Urinary bladder (tissue), 4 donors: ENCODE data around the gene CTNNA2. TPM values are rescaled to one million over a fixed set of nuclear protein-coding genes. Genes with fewer than 3 reads are reported as not detected.

Experiments used
- DNase-seq: peaks from one replicate; pipeline ENCODE4 v3.0.0-alpha.2; 2015; ENCODE audit errors: extremely low spot score
- H3K27ac ChIP-seq: one replicate; pipeline ENCODE4 v1.5.1; 2013; ENCODE audit warnings: low read depth, mild to moderate bottlenecking, moderate library complexity
- H3K36me3 ChIP-seq: one replicate; pipeline ENCODE4 v1.6.1; 2013; ENCODE audit warnings: mild to moderate bottlenecking, moderate library complexity; ENCODE audit not compliant: insufficient read depth
- H3K4me1 ChIP-seq: one replicate; pipeline ENCODE4 v1.6.1; 2013; ENCODE audit warnings: mild to moderate bottlenecking, moderate library complexity; ENCODE audit not compliant: insufficient read depth
- H3K4me3 ChIP-seq: one replicate; pipeline ENCODE4 v1.5.1; 2013; ENCODE audit warnings: low read depth, low read length
- WGBS: extraction: QIAGEN DNeasy Blood & Tissue Kit; methylation state at CpG from one replicate; pipeline ENCODE4 v1.1.7; 2013; 5-methylcytosine and 5-hydroxymethylcytosine counted together
- polyA plus RNA-seq: library from polyadenylated mRNA; stranded (reverse); fragments of 200-250 nt; gene quantifications from one replicate; pipeline ENCODE4 v1.2.3, GENCODE V29; 2013
- total RNA-seq: library from RNA; depleted of rRNA; stranded (reverse); fragments of >200 nt; gene quantifications from one replicate; pipeline ENCODE4 v1.2.3, GENCODE V29; 2014
- donor health status: healthy with polysubstance abuse.
- donor health status: healthy.

The CTNNA2 gene
- total and polyA plus RNA-seq, 2 donors, result 1.9 to 14.0 TPM

DNA sequence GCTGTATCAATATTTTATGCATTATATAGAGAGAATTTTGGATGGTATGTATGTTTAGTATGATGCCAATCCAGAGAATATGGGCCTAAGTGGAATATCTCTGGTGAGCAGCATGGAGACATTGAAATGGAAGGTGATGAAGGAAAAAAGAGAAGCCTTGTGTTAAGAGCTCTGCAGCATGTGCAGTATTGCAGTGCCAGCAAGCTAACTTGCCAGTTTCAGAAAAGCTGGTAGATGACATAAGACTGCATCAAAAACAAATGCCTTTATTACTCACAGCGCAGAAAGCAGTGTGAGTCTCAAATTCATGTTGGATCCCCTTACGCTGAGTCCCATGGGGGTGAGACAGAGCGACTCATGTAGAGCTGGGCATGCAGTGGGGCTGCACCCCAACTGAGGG lies 280.2 kb downstream of the CTNNA2 start:
- no peak overlapping the region for H3K27ac ChIP-seq
- 97% methylated on average over 3 of the region's 3 CpGs for WGBS
- H3K36me3 ChIP-seq, result no peaks in the 10 kb centered on the region
- no peak overlapping the region for H3K4me3 ChIP-seq
- DNase-seq, result no peak
- H3K4me1 ChIP-seq, result no peaks in the 10 kb centered on the region

DNA sequence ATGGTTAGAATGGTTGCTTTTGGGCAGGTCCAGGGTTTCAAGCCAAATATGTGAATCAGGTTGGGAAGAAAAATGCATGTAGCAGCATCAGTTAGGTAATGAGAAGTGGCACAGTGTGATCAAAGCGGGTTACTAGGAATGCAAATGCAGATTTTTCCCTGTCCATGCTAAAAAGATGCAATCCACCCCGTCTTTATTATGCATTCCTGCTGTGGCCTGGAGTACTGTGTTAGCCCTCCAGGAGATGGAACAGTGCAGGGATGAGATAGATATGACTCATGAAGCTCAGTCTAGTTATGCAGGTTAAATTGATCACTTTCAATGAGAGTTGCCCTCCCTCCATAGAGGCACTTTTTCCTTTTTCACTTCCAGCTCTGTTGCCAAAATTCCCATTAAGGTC lies 283.8 kb downstream of the CTNNA2 start:
- DNase-seq, result no peak
- no peaks in the 10 kb centered on the region for H3K36me3 ChIP-seq
- H3K27ac ChIP-seq, result no peak overlapping the region
- H3K4me1 ChIP-seq, result no peaks in the 10 kb centered on the region
- no peak overlapping the region for H3K4me3 ChIP-seq
- 84% methylated on average over 2 of the region's 2 CpGs for WGBS

DNA sequence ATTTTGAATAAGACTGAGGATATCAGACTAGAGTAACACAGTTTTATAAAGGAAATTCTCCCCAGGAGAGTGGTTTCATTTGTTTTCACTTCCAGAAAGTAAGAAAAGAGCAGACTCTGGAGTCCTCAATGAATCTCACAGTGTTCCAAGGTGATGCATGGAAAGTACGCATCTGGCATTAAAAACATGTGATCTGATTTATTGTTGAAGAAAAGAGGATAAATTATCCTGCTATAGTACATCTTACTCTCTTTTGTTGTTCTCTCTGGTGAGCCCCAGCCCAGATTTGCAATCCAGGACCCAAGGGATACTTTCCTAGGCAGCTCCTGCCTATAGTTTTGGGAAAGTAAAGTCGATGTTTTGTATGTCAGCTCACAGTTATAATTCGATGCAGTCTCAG lies 285.9 kb downstream of the CTNNA2 start:
- Histone ChIP-seq H3K4me1 (no peaks in the 10 kb centered on the region), H3K36me3 (no peaks in the 10 kb centered on the region), H3K4me3 (no peak overlapping the region), H3K27ac (no peak overlapping the region)
- no peak for DNase-seq
- 84% methylated on average over 3 of the region's 3 CpGs for WGBS

DNA sequence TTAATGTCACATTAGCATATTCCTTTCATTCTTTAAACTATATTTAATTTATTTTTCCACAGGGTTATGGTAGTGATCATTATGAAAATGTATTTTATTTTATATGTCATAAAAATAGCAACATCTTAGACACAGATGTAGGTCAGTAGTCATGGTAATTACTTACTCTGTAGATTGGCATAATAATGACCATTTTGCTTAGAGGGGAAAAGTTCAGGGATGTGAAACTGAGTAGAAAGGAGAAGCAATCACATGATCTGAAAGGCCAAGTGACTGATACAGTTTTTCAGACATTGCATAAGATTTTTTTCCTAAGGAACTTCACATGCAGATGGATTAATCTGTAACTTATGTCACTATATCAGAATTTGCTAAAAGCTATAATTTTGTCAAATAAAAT lies 286.9 kb downstream of the CTNNA2 start:
- H3K36me3 ChIP-seq, result no peaks in the 10 kb centered on the region
- H3K27ac ChIP-seq, result no peak overlapping the region
- no peak for DNase-seq
- no peak overlapping the region for H3K4me3 ChIP-seq
- H3K4me1 ChIP-seq, result no peaks in the 10 kb centered on the region

DNA sequence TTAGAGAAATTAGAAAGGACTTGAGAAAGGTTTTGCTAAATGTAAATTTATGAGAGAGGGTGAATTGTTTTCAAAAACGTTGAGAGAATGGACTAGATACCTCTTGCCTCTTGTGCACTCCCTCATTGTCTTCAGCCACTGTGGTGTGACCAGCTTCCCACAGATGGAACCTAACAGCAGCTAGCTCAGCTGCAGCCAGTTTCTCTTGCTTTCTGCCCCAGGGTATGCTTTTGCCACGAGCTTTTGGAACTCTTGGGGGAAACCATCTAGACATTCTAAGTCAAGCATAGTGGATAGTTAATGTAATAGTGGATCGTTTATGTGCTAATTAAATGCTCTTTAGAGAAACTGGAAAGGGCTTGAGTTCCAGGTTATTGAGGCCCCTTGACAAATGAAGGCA lies 288.2 kb downstream of the CTNNA2 start:
- Histone ChIP-seq H3K4me1 (no peaks in the 10 kb centered on the region), H3K4me3 (no peak overlapping the region), H3K27ac (no peak overlapping the region), H3K36me3 (no peaks in the 10 kb centered on the region)
- no peak for DNase-seq
- 56% methylated on average over 3 of the region's 3 CpGs for WGBS

DNA sequence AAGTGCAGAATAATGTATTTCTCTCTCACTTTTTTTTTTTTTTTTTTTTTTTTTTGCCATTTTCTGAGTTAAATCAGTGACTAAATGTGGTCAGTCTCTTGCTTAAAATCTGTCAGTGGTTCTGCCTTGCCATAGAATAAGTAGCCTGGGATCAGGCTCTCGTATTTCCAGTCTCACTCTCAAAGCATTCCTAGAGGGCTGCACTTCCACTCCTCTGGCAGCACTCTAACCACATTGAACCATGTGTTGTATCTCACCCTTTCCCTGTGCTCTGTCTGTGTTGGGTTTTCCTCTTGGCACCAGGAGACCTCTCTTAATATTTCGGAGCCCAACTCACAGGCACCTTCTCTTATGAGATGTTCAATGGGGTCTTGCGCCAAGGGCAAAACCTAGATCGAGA lies 304.4 kb downstream of the CTNNA2 start:
- Histone ChIP-seq H3K36me3 (no peaks in the 10 kb centered on the region), H3K4me1 (no peaks in the 10 kb centered on the region), H3K4me3 (no peak overlapping the region), H3K27ac (no peak overlapping the region)
- DNase-seq, result no peak
- 74% methylated on average over 4 of the region's 4 CpGs for WGBS

DNA sequence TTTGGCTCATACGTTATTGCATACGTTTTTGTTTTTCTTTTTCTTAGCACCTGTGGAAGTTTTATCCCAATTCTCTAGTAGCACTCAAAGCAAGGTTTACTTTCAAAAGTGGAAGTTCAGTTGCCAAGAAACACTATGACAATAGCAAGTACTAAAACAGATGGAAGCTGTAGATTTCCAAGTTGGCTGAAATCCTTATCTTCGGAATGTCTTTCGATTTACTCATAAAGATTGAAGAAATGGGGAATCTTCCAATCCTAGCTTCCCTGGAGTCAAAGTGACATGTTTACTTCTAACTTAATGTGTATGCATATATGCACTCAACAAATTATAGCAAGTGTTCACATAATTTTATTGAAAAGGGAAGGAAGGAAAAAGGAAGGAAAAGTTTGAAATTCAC lies 307.4 kb downstream of the CTNNA2 start:
- Histone ChIP-seq H3K36me3 (no peaks in the 10 kb centered on the region), H3K27ac (no peak overlapping the region), H3K4me1 (no peaks in the 10 kb centered on the region), H3K4me3 (no peak overlapping the region)
- 21% methylated on average over 4 of the region's 4 CpGs for WGBS
- no peak for DNase-seq

DNA sequence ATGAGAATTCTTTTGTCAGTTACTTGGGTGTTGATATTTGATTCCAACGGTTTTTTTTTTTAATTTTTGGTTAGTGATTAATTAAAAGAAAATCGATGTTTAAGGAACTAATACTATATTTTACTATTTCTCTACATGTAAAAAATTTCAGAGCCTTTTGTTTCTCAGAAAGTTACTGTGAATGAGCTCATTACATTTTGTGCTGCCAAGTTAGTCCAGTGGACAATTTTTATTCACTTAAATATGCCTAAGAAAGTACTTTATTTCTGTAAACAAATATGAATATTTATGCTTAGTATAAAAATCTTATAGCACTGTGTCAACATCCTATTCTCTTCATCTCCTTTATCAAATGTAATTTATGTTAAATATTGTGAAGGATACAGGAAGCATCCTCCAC lies 309.3 kb downstream of the CTNNA2 start:
- Histone ChIP-seq H3K27ac (no peak overlapping the region), H3K36me3 (no peaks in the 10 kb centered on the region), H3K4me3 (no peak overlapping the region), H3K4me1 (no peaks in the 10 kb centered on the region)
- no peak for DNase-seq
- WGBS, result 66% methylated on average over 2 of the region's 2 CpGs

DNA sequence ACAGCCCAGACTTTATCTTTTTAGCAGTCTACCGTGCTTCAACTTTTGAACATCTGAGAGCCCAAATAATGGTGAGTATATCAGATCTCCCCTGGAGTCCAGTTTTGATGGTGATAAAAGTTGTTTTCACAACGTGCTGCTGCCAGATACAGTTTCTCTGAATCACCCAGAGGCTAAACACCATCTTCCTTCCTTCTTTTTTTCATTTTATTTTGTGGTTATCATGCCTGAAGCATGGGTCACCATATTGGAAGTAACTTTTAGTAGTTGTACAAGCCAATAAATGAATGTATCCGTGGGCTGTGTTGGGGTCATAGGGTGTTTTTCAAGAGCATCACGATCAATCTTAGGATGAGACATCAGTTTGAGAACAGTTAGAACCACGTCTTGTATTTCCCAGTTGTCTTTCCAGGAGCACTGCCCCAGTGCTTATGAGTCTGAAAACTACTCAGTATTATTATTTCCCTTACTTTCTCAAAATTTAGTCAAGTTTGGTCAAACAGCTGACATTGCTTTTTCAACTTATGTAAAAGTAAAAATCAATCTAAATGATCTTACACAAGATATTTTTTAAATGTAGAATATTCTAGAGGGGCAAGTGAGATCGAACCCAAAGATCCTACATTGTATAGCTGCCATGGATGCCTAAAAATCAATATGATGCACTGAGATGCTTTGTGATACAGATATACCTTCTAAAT lies 311.4 kb downstream of the CTNNA2 start:
- WGBS, result 68% methylated on average over 6 of the region's 6 CpGs
- no peak for DNase-seq

DNA sequence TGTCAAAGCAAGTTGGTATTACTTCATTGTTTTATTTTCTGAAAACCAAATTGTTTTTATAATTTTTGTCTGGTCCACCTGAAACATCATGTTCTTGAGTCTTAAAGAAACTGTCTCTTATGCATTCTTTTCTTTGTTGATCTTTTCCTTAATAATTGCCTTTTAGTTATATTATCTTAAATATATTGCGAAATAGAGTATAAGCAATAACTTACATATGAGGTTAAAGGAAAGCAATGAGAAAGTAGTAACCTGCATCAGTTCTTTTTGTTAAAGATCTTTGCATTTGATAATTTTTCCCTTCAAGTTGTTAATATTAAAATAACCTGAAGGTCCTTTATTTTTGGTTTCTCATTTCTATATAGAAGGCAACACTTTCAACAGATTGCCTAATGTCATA lies 315.0 kb downstream of the CTNNA2 start:
- WGBS, result 97% methylated on average over 1 of the region's 1 CpG
- Histone ChIP-seq H3K4me1 (no peaks in the 10 kb centered on the region), H3K36me3 (no peaks in the 10 kb centered on the region), H3K4me3 (no peak overlapping the region), H3K27ac (no peak overlapping the region)
- DNase-seq, result no peak

More for the DNA sequence above, 311.4 kb downstream of the CTNNA2 start:
- Histone ChIP-seq H3K36me3 (no peaks in the 10 kb centered on the region), H3K4me1 (no peaks in the 10 kb centered on the region), H3K4me3 (no peak overlapping the region), H3K27ac (no peak overlapping the region)

DNA sequence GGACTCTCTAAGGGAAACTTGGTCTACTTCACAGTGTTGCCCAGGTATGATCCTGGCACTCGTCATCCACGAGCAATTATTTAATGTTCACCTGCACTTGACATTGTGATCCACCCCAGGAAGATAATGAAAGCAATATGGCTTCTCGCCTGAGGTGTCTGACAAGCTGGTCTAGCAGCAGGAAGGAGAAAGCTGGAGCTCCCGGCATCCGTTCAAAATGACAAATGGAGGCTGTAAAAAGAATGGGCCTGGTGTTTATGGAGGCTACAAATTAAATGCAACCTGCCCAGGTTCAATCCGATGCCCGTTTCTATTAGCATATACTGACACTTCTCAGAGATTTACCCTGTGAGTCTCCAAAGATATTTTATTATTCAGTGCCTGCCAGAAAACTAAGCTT lies 317.6 kb downstream of the CTNNA2 start:
- 50% methylated on average over 7 of the region's 7 CpGs for WGBS

DNA sequence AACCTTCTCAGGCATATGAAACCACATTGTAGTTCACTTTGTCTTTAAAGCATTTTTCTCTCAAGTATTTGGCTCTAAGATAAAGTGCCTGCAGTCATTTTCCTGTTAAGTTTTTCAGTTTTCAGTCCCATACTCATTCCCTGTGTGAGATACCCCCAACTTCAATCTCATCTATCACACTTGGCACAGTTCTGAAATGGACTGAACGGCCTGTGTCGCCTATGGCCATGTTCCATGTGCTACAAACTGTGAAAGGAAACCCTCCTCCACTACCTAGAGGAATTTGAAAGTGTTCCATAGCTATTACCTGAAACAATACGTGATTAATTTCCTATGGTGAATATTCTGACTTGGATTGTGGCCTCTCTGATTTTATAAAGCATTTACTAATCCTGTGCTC lies 319.1 kb downstream of the CTNNA2 start:
- DNase-seq, result no peak
- Histone ChIP-seq H3K36me3 (no peaks in the 10 kb centered on the region), H3K27ac (no peak overlapping the region), H3K4me3 (no peak overlapping the region), H3K4me1 (no peaks in the 10 kb centered on the region)
- WGBS, result 50% methylated on average over 3 of the region's 3 CpGs

More for the DNA sequence above, 317.6 kb downstream of the CTNNA2 start:
- H3K36me3 ChIP-seq, result no peaks in the 10 kb centered on the region
- H3K4me1 ChIP-seq, result no peaks in the 10 kb centered on the region
- no peak overlapping the region for H3K27ac ChIP-seq
- H3K4me3 ChIP-seq, result no peak overlapping the region
- DNase-seq, result no peak

DNA sequence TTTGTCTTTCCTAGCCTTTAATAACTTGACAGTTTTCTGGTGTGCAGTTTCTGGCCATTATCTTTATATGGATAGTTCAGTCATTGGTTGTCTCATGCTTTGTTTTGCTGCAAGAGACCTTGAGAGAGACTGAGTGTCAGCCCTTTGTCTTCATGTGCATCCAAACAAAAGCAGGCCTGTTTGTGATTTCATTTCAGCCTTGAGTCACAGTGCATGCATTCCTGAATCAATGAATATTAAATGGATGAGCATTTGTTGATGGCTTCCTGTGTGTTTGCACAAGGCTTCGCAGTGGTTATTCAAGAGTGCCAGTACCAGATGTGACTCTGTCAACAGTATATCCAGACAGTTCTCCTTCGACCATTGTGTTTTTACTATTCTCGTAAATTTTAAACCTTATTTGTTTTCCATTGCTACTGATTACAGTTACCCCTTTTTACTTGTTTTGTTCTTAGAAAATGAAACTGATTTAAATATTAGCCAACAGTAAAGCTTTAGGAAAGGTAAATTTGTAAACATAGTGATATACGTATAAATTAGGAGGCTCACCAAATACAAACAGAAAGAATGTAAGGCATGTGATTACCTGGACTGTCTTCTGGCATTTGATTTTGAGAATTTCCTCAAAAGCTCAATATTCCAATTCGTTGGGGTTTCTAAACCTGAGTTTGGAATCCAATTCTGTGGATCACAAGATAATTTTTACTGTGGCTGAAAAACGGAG lies 319.8 kb downstream of the CTNNA2 start:
- Histone ChIP-seq H3K4me3 (no peak overlapping the region), H3K36me3 (no peaks in the 10 kb centered on the region), H3K27ac (no peak overlapping the region), H3K4me1 (no peaks in the 10 kb centered on the region)
- WGBS, result 45% methylated on average over 6 of the region's 6 CpGs
- DNase-seq, result no peak

DNA sequence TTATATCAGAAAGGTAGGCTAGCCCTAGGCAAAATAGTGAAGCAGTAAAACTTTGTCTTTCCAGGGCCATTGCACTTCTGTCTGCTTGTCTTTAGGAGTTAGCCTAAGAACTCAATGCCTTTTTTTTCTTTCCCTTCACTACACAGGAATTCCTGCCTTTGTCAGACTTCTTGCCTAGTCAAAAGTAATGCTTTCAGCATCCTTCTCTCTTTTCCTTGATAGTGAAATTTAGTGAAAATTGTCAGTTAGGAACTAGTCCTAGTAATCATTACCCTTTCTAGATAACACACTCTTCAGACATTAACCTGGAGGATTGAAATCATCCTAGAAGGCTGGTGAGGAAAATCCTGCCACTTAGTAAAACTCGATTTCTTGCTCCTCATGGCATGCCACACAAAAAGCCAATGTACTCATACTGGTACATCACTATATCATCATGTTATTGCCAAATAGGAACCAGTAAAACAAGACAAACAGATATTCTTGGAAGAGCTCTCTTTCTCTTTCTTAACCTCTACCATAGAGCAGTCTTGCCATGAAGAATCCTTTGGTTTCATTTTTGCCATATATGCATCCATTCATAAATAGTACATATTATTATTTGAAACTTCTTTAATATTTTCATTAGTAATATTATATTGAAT lies 320.5 kb downstream of the CTNNA2 start:
- H3K36me3 ChIP-seq, result no peaks in the 10 kb centered on the region
- WGBS, result 55% methylated on average over 1 of the region's 1 CpG
- H3K4me3 ChIP-seq, result no peak overlapping the region
- H3K27ac ChIP-seq, result no peak overlapping the region
- H3K4me1 ChIP-seq, result no peaks in the 10 kb centered on the region
- DNase-seq, result no peak
